NCI-H1092 (cell line): ENCODE measurements around the gene B3GNT3.

Source experiments
- DNase-seq: peaks from one replicate; lab custom pipeline; 2025; lab: John Stamatoyannopoulos, UW

B3GNT3 gene, protein sequence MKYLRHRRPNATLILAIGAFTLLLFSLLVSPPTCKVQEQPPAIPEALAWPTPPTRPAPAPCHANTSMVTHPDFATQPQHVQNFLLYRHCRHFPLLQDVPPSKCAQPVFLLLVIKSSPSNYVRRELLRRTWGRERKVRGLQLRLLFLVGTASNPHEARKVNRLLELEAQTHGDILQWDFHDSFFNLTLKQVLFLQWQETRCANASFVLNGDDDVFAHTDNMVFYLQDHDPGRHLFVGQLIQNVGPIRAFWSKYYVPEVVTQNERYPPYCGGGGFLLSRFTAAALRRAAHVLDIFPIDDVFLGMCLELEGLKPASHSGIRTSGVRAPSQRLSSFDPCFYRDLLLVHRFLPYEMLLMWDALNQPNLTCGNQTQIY

DNA sequence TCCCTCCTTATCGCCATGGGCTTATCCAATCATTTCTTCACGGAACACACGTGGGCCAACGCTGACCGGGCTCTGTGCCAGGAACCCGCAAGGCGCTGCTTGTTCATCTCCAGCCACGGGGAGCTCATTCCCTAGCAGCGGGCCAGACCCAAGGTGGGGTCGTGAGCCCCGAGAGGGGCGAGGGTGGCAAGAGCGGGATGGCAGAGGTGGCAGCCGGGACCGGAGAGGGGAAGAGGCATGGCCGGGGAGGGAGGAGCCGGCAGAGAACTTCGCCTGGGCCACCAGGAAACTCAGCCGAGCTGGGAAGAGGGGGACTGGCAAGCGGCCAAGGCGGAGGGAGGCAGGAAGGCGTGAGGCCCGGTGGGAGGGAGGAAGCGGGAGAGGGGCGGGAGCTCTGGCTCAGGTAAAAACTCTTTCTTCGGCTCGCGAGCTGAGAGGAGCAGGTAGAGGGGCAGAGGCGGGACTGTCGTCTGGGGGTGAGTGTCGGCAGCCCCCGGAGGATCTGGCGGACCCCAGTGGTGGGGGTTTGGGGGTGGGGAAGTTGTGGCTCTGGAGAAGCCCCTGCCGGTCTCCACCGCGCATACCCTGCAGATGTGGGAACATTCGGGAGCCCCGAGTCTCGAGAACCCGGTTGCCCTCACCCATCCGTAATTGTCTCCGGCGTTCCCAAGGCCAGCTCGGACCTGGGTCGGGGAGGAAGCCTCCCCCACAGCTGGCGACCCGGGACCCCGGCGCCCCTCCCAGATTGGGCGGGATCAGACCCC, at the start of gene B3GNT3:
Gene B3GNT3, plus strand, starts transcription at position 408 of the 764 bp plus-strand sequence. CDS start 12,670 bp downstream, outside the sequence.
- DNase-seq = no peak

DNA sequence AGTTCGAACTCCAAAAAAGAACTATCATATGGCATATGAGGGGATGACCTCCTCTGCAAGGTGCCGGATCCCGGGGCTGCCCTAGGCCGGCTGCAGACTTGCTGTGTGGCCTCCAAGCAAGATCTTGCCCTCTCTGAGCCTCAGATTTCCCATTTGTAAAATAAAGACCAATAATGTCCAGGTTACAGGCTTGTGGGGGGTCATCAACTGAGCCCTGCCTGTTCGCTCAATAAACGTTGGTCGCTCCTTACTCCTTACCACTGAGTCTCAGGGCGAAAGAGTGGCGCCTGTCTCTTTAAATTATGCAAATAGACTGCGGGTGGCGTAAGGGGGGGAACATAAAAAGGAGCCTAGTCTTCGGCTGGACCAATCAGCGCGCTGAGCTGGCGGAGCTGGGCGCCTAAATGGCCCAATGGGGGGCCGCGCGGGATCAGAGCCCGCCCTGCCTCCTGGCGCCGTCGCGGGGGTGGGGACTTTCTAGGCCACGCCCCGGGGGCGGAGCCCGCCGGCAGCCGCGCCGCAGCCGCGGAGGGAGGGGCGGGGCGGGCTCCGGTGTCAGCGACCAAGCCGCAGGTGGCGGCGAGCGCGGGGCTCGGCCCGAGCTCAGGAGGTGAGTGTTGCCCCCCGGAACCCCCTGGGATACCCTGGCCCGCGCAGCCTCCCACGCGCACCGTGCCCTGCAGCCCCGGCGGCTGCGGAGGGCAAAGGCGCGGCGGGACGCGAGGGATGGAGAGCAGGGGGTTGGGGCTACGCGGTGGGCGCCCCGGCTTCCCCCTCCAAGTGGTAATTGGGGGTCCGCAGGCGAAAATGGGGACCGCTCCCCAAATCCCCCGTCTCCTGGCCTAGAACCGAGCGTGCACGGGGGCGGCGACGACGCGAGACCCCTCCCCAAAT, 47.5 kb upstream of the B3GNT3 start:
- peak; percentile 95 for DNase-seq

DNA sequence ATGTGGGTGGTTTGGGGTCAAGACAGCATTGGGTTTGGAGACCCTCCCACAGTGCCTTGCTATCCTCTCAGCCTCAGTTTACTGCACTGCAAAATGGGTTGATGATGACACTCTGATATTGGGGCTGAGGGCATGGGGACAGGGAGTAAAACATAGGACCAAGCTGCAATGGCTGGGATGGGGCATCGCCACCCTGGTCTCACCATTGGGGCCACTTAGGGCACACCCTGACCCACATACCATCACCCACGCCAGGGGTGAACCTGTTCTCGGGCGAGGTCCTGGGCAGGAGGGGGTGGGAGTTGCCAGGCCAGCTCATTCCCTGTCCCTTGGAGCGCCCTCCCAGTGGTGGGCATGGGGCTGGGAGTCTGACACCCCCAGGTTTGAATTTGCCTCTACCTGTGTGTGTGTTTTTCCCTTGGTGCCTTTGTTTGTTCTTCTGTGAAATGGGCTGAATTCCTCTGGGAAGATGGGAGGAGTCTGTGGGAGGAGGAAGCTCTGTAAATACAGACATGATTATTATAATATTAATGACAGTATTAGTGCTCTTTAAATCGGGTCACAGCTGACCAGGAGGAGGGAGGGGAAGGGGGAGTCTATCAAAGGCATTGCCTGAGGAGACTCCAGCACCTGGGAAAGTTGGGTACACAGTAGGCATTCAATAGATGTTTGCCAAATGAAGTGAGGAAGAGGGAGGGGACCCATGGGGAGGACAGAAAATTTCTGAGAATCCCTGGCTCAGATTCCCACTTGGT, 45.9 kb upstream of the B3GNT3 start:
- DNase-seq = no peak

DNA sequence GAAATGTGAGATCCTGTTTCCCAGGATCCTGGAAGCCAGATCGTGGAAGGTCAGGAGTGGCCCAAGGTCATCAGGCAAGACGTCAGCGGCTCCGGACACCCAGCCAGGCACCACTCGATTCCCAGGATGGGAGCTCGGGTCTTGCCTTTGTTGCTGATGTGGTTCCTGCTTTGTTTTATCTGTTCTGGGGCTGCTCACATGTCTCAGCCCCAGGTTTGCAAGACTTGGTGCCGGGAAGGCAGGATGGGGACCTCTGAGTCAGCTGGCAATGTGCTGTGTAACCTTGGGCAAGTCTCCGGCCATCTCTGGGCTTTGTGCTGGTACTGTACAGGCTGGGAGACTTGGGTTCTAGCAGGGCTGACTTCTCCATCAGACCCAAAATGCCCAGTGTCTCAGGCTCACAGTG, 45.0 kb upstream of the B3GNT3 start:
- no peak for DNase-seq

DNA sequence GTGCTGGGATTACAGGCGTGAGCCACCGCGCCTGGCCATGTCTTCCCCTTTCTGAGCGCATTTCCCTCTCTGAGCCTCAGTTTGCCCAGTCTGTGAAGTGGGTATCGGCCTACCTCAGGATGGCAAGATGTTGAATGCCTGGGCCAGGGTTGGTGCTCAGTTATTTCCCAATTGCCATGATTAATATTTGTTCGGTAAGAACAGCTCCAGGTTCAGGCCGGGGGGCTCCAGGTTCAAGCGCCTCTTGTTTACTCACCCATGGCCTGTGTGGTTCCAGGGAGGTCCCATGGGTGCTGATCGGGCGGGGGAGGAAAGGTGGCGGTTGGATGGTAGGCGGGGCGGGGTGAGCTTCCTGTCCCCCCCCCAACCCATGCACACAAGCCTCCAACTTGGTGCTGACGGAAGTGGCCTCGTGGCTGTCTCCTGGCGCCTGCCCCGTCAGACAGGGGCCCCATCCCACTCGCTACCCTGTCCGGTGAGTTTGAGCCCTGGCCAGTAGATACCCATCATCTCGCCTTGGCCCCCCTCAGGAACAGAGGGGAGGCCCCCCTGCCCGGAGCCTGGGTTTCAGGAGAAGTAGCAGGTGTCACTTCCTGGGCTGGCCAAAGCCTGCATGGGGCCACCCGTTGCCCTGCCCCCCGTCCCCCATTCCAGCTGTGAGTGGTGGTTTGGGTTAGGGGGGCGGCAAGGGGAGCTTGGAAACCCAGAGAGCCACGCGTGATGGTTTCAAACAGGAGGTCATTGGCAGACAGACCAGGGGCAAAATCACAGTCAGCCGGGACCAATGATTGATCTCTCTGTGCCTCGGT, 43.6 kb upstream of the B3GNT3 start, which contains the start of gene FCHO1:
Gene FCHO1, plus strand, starts transcription at position 375 of the 809 bp plus-strand sequence. CDS start 3,688 bp downstream, outside the sequence.
- no peak for DNase-seq

DNA sequence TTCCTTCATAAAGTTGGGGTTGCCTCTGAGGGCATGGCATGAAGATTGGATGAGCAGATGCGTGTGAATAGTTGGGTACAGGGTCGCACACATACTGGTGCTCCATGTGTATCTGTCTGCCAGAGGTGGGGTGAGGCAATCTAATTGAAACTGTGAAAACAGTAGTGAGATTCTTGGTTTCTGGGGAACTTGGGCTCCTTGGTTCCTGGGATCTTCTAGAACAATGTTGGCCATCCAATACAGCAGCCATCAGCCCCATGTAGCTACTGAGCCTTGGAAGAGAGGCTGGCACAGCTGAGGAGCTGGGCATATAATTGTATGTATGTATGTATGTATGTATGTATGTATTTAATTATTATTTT, 43.0 kb upstream of the B3GNT3 start:
- no peak for DNase-seq

DNA sequence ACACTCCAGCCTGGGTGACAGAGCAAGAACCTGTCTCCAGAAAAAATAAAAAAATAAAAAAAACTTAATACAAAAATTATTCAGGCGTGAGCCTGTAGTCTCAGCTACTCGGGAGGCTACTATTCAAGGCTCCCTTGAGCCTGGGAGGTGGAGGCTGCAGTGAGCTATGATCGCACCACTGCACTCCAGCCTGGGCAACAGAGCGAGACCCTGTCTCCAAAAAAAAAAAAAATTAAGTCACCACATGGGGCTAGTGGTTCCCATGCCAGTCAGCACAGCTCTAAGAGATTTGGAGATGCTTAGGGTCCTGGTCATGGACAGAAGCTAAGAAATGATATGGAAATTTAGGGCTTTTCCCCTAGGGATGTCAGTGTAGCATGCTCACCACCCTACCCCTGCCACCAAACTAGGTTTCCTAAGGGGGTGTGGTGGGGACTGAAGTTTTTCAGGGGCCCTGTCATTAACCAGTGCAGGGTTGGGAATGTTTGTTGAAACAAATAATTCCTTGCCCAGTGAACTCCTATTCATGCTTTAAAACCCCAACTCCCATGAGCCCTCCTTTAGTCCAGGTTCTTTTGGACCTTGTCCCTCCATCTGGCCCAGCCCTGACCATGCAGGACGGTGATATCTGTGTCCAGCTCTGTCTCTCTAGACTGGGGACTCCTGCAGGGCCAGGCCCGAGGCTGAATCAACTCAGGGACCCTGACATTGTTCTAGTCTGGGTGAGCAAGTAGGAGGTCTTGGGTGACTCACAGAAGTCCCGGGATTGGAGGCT, 41.9 kb upstream of the B3GNT3 start:
- no peak for DNase-seq

DNA sequence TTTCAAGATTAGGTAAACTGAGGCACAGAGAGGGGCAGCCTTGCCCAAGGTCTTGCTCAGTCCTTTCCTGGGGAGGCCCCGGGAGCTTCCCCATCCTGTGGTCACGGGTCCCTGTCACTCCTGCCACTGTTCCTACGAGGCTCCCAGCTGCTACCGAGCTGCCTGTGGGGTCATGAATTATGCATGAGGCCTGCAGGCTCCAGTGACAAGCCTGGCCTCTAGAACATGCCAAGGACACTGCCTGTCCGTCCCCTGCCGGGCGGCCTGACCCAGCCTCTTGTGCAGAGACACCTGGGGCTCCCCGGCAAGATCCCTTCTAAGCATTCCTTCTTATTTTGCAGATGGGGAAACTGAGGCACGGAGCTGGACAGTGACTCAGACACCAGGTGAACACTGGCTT, 41.0 kb upstream of the B3GNT3 start:
- DNase-seq = no peak

DNA sequence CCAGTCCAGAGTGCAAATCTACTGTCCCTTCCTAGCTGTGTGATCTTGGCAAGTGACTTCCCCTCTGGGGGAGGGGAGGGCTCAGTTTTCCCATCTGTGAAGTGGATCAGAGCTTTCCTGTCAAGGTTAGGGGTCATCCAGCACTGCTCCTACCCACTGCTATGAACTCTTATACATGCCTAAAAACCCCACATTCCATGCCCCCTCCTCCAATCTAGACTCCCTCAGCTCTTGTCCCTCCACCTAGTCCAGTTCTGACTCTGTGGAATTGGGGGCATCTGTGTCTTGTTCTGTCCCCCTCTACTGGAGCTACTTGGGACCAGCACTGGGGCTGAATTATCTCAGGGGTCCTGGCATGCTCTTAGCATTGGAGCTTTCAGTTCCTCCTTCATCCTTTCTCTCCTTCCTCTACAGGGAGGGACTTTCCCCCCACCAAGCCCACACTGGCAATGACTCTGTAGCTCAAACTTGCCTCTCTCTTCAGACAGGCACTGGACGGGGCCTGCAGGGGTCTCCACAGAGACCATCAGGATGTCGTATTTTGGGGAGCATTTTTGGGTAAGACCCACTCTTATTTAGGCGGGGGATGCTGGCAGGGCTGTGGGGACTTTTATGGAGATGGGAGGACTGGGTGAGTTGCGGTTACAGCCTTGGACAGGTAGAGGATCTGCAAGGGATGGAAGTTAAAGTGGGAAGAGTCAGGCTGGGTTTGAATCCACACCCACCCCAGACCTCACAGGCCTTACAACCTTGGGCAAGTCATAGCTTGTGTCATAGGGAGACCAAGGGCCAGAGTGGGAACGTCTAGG, 40.1 kb upstream of the B3GNT3 start:
- DNase-seq = no peak

DNA sequence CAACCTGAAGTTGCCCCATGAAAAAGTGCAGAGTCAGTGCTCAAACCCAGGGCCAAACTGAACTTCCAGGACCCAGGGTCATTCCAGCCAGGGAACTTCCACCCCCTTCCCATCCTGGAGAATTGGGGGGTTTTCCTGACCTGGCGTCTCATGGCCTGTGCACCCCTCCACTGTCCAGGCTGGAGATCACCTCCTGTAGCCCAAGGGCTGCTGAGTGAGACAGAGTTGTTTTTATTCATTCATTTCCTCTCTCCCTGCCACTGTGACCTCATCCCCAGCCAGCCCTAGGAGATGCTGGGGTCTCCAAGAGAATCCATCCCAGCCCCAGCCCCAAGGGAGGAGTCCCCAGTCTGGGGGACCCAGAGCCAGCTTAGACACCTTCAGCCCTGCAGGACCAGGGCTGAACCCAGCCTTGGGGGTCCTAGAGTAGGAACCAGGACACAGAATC, 39.5 kb upstream of the B3GNT3 start:
- DNase-seq = no peak

DNA sequence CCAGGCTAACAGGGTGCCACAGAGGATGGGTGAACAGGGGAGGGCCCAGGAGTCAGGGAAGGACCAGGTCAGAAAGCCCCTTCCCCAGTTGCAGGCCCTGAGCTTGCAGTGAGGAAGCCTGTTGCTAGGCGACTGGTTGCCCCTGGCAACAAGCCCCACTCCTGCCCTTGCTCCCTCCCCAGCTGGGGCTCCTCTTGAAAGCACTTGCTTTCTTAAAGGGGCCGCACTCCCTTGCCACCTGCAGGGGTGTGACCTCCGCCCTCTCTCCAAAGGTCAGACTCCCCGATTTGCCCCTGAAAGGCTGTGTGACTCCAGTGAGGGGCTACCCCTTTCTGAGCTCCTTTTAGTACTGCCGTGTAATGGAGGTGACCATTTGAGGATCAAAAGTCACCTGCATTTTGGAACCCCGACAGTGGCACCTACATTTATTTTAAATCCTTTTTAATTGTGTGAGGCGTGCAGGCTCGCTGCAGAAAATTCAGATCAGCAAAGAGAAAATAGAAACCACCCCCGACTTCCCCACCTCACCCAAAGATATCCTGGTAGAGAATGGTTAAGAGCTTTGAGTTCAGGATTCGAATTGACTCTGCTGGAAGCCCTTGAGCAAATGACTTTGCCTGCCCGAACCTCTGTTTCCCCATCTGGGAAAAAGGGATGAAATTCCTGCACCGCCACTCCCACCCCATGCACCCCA, 38.8 kb upstream of the B3GNT3 start:
- peak; percentile 77 for DNase-seq

DNA sequence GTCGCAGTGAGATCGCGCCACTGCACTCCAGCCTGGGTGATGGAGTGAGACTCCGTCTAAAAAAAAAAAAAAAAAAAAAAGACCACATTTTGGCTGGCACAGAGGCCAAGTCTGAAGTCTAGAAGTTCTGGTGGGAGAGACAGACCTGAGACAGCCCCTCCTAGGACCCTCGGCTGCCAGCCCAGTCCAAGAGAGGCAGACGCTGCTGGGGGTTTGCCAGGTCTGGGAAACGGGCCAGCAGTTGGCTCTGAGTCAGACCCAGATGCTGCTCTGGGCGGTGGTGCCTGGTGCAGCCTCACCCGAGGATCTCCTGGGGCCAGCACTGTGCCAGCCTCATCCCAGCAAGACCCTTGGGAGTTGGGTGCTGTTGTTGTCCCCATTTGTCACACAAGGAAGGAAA, 37.8 kb upstream of the B3GNT3 start:
- peak; percentile 84 for DNase-seq

DNA sequence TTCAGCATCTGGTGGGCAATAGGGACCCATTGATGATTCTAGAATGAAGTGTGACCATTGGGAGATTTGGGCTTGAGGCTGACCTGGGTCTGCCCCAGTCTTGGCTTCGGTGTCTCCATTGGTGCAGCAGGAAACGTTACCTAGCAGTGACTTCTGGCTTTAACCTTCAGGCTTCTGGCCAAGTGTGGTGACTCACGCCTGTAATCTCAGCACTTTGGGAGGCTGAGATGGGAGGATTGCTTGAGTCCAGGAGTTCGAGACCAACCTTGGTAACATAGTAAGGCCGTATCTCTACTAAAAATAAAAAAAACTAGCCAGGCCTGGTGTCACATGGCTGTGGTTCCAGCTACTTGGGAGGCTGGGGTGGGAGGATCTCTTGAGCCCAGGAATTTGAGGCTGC, 36.4 kb upstream of the B3GNT3 start:
- DNase-seq = no peak

DNA sequence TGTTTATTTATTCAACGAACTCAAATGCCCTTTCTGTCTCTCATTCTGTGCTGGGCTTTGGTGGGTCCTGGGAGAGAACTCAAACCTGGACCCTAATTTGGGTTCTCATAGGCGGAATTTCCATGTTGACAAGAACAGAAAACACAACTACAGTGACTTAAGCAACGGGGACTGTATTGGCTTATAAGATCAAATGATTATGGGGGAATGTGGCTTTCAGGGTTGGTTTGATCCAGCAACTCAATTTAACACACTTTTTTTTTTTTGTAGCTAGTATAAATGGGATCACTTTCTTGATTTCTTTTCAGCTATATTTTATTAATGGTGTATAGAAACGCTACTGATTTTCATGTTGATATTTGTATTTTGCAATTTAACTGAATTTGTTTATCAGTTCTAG, 33.8 kb upstream of the B3GNT3 start:
- no peak for DNase-seq

DNA sequence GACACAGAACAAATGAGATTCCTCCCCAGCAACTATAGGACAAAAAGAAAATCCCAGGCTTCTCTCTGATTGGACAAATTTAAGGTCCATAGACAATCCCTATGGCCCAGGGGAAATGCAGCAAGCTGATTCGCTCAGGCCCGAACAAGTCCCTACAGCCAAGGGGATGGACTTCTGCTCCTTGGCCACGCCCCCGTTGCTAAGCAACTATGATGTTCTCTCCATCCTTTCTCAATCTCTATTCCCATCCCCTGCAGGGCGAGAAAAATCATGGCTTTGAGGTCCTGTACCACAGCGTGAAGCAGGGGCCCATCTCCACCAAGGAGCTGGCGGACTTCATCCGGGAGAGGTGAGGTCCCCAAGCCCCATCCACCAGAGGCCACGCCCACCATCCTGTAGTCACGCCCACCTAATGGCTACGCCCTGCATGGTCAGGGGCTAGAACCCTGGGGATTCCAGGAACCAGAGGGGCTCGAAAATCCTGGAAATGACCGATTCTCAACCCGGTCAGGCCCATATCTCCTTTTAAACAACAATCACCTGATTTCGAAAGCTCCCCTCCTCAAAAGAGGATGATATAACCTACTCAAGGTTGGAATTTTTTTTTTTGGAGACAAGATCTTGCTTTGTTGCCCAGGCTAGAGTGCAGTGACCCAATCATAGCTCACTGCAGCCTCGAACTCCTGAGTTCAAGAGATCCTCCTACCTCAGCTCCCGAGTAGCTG, 32.3 kb upstream of the B3GNT3 start:
- DNase-seq = no peak

DNA sequence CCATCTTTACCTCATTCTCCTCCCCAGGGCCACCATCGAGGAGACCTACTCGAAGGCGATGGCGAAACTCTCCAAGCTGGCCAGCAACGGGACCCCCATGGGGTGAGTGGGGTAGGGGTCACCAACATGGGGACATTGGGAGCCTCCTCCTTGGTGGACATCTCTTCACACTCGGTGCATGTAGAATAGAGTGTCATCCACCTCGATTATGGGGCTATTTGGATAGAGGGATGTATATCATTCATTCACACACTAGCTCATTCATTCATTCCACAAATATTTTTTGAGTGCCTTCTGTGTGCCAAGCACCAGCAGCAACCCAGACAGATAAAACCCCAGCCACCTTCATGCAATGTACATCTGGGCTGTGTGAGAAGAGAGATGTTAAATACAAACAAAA, 30.6 kb upstream of the B3GNT3 start:
- no peak for DNase-seq

DNA sequence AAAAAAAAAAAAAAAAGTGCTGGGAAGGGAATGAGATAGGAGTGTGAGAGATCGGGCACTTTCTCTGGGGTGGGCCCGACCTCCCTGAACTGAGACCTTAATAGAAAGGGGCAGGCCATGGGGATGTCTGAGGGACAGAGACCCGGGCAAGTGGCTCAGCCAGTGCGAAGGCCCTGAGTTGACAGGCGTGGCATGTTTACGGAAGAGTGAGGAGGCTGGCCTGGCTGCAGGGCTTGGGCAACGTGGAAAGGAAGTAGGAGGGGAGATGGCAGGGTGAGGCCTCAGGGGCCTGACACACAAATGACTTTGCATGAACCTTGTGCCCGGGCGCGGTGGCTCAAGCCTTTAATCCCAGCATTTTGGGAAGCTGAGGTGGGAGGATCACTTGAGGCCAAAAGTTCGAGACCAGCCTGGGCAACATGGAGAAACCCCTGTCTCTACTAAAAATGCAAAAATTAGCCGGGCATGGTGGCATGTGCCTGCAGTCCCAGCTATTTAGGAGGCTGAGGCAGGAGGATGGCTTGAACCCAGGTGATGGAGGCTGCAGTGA, 29.8 kb upstream of the B3GNT3 start:
- DNase-seq = no peak
